NK-92 (cell line): ENCODE measurements around the gene IL24.

ENCODE experiments used
- DNase-seq: peaks from one replicate; lab custom pipeline; 2025; ENCODE audit not compliant: unreplicated experiment; lab: John Stamatoyannopoulos, UW

The IL24 gene

DNA sequence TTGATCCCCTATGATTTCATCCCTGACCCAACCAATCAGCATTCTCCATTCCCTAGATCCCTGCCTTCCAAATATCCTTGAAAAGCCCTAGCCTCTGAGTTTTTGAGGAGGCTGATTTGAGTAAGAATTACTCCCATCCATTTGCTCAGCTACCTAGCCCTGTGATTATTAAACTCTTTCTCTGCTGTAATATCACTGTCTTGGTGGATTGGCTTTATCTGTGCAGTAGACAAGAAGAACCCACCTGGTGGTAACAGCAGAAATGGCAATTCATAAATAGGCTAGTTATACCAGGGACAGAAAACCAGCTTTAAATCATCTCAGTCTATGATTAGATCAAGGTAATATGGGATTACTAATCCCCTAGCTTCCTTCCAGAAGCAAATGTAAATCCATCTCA, 18.8 kb upstream of the IL24 start:
- no peak for DNase-seq

DNA sequence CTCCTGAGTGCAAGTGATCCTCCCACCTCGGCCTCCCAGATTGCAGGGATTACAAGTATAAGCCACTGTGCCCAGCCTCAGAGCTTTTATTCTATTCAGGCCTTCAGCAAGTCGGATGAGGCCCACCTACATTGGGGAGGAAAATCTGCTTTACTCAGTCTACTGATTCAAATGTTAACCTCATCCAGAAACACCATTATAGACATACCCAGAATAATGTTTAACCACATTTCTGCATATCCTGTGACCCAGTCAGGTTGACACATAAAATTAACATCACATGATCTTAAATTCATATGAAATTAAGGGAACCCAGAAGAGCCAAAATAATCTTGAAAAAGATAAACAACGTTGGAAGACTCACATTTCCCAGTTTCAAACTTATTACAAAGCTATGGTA, 16.9 kb upstream of the IL24 start:
- DNase-seq = no peak

DNA sequence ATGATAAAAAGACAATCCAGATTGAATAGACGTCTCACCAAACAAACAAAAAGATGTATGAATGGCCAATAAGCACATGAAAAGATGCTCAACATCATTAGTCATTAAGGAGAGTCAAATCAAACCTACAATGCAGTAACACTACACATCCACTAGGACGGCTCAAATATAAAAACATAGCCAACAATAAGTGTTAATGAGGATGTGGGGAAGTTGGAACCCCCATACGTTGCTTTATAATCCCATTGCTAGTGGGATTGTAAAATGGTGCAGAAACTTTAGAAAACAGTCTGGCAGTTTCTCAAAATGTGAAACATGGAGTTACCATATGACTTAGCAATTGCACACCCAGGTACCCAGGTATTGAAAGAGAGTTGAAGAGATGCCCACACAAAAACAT, 14.7 kb upstream of the IL24 start:
- DNase-seq = no peak

DNA sequence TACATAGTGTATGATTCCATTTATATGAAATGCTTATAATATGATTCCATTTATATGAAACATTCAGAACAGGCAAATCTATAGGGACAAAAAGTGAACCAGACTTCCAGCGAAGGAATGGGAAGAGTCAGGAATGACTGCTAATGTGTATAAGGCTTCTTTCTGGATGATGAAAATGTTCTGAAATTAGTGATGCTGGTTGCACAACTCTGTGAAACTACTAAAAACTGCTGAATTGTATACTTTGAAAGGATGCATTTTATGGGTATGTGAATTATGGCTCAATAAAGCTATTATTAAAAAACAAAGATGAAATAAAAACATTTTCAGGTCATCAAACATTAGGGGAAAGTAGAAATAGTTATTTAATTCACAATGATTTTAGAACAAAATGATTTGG, 14.1 kb upstream of the IL24 start:
- no peak for DNase-seq

DNA sequence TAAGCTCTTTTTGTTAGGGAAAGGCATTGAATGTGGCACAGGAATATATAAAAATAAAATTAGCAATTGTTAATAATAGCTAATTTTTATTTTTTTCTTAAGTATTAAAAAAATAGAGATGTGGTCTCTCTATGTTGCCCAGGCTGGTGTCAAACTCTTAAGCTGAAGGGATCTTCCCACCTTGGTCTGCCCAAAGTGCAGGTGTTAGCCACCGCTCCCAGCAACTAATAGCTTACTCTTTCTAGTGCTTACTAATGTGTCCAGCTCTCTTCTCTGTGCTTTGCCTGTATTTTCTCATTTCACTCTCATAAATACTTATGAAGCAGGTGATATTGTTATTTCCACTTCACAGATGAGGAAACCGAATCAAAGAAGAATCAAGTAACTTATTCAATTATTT, 13.4 kb upstream of the IL24 start:
- no peak for DNase-seq

DNA sequence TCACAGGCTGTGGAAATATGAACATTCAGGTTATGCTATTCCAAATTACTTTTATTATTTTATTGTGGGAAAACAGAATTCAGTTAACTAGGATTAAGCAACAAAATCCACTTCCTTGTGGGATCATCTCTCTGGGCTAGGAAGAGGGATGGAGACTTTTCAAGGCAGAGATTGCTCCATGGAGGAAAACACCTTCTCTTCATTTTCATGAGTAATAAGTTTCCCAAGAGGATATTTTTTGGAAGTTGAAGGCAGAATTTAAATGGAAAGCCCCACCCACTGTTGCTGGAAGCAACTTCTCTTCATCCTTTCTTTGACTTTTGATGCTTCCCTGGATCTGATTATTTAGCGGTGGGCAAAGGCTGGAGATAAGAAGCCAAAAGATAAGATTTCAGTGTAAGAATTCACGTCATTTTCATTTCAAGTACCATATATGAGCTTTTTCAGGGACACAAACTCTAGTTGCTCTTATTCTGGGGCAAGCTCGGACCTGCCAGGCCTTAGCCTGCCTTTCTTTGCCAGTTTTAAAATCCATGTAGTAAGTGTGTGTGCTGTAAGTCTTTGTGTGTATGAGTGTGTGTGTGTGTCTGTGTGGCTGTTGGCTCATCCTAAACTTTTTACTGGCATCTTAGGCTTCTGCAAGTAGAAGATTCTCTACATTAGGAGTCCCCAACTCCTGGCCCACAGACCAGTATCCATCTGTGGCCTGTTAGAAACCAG, 11.7 kb upstream of the IL24 start:
- no peak for DNase-seq

DNA sequence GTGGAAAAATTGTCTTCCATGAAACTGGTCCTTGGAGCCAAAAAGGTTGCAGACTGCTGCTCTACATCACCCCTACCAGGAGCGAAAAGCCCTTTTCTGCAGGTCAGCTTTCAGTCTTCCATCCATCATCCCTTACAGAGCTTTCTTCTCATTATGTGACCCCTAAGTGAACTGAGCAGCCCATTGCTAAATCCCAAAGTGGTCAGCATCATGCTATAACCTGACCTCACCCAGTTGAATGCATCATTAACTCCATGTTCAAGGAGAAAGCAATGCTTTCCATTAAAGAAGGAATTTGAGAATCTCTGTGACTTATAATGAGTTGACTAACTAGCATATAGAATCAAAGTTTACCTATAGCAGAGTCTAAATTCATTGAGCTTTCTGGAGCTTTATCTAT, 10.4 kb upstream of the IL24 start:
- no peak for DNase-seq

DNA sequence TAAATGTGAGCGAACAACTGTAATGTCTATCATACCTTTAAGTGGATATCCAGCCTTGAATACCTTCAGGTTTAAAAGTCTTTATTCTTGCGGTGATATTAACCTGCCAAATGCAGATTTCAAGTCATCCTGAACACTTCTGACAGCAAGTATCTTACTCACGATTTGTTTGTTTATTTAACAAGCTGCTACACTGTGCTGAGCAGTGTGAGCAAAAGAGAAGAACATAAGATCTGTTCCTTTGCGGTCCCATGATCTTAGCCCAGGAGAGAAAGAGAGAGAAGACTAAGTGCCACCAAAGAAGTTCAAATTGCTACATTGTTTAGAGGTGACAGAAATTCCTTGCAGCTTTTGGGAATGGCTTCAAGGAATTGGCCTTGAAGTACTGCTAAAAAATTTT, 9.5 kb upstream of the IL24 start:
- no peak for DNase-seq

DNA sequence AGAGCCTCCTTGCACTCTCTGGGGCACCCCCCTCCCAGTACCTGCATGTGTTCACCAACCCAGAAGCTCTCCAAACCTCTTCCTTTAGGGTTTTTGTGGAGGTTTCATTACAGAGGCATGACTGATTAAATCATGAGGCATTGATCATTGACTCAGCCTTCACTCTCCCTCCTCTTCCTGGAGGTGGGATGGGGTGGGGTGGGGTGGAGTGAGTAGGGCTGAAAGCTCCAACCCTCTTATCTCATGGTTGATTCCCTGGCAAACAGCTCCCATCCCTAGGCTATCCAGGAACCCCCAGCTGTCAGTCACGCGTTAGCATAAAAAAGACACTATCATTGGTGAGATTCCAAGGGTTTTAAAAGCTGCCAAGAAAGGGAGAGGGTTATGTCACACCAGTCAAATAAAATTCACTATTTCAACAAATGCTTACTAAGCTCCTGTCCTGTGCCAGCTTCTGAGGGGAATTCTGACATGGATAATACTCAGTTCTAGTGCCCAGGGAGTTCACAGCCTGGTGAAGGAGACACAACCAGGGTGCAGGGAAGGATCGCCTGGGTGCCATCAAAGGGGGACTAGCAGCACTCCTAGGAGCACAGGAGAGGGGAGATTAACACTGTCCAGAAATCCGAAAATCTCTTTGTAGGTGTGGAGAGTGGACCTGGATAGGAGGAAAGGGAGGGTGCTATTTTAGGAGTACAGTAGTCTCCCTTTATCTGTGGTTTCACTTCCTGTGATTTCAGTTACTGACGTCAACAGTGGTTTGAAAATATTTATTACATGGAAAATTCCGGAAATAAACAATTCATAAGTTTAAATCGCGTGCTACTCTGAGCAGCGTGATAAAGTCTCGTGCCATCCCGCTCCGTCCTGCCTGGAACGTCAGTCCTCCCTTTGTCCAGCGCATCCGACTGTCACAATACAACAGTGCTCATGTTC, 6.8 kb upstream of the IL24 start:
- no peak for DNase-seq

DNA sequence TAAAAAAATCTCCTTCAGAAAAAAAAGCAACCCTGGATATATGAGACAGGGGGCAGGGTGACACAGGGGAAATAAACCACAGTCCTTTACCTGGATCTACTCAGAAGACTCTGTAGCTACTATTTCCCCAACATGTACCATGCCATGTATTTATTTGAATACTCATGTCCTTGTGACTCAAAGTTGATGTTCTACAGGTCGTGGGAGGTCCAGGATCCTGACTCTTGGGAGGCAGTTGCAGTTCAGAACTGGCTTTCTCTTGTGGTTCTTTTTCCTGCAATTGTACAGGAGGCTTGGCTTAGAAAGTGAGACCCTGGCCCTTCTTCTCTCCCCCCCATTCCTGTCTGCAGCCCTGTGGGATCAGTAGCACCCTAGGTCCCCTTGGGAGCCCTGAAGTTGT, 5.8 kb upstream of the IL24 start:
- DNase-seq = no peak

DNA sequence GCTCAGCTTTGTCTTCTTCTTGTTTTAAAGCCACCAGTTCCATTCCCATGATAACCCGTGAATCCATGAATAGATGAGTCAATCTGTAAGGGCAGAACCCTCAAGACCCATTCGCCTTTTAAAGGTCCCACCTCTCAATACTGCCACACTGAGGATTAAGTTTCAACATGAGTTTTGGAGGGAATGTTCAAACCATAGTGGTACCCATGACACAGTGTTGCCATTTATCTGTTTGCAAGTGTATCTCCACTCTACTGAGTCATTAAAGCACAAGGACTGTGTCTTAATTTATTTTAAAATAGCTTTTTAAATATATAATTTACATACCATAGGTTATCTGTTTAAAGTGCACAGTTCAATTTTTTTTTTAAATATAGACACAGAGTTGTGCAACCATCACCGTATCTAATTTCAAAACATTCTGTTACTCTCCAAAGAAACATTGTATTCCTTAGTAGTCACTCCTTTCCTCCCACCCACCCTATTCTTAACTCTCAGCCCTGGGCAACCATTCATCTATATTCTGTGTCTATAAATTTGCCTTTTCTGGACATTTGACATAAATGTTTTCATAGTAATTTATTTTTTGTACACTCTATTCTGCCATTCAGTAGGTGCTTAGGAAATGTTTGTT, 4.8 kb upstream of the IL24 start:
- no peak for DNase-seq

DNA sequence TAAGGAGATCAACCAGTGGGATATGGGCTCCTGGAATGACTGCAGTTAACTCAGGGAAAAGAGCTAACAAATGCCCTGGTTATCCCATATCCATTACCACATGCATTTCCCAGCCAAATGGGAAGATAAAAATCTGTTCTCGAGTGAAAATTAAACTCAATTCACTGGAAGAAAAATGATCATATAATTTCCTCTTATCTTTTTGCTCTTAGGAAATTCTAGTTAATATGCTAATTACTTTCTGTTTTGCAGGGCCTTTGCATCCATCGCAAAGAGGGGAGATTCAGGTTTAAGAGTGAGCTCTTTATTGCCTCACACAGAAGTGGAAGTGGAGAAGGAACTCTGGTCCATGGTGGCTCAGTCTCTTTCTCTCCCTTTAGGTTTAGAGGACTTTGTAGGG, 3.9 kb upstream of the IL24 start:
- DNase-seq = no peak

DNA sequence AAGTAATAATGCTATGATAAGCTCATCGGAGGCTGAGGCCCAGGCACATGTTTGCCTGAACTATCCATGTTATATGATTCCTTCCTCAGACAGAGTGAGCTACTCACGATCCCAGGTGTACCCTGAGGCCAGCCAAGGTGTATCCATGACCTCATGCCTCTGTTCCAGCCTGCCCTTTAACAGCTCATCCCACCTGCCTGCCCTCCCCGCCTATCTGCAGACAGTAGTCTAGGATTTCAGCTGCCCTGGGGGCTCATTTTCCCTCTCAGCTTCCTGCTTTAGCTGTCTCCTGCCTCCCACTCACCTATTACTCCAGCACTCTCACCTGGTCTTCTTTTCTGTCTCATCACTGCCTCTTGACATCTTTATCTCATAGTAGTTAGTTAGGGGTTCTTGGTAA, 1.9 kb upstream of the IL24 start:
- no peak for DNase-seq

DNA sequence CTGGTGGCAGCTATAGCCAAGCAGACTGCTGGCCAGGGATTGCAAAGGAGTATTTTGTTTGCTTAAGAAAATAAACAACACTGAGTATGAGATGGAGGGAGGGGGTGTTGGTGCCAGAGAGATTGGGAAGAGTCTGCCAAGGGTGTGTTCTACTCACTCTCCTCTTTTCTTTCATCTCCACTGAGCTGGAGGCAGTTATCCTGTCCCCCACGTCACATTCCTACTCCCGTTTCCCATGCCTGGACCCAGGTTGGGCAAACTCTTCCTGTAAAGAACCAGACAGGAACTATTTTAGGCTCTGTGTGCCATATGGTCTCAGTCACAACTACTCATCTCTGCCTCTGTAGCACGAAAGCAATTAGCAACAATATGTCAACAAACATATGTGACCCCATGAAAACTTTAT, 1.4 kb upstream of the IL24 start:
- DNase-seq = no peak

DNA sequence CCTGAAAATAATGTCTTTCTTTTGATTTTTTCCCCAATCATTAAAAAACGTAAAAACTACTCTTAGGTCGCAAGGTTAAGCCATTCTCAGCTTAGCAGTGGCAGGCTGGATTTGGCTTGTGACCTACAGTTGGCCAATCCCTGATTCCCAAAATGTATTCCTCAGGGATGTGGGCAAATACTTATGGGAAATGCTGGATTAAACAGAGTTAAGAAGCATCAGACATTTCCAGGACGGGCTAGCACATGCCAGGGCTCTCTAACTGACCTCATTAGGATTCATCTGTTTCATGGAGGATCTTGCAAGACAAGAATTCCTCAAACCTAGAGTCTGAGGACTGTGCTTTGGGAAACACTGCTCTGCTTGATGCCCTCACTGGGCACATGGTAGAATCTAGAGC, 982 bp upstream of the IL24 start:
- DNase-seq = no peak

DNA sequence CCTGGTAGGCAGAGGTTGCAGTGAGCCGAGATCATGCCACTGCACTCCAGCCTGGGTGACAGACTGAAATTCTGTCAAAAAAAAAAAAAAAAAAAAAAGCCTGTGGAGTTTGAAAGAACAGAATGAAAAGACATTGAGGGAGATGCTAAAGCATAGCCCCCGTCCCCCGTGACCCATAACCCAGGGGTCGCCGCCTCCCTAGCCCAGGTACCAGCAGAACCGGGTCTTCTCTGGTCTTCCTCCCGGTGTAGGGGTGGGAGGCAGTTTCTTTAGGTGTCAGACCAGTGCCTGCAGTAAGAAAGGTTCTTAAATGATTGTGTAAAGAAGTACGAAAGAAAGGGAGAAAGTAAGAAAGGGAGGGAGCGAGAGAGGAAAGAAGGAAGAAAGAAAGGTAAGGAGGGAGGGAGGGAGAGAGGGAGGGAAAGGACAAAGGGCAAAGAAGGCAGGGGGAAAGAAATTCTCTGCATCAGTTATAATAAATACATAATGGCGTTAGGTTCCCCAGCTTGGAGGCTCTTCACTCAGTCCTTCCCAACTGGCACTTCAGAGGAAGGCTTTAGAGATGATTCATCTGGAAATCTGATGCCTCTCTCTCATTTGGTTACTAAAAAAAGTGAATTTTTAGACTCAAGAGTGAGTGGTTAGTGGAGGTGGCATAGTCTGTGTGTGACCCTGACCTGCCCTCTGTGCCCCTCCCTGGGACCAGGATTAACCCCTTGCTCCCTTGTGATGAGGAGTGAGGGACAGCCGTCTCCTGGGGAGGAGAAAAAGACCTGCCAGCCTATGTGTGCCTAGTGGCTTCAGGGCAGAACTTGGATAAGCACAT, 1.1 kb downstream of the IL24 start:
- DNase-seq = no peak

DNA sequence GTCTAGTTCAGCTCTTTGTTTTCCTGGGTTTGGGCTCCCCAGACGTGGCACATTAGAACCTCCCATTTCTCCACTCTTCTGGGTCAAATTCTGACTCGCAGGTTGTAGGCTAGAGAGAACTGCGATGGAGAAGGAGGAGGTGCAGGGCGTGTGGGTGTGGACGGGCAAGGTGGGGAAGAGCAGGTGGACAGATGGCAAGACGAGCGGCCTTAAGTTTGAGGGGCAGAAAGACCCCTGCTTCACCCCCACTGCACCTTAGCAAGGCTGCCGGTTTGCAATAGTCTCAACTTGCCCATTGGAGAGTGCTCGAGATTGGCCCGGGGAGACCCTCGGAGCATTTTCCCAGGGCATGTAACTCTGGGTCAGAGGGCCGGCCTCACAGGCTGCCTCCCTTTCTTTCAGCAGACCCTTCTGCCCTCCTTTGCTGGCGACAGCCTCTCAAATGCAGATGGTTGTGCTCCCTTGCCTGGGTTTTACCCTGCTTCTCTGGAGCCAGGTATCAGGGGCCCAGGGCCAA, 1.7 kb downstream of the IL24 start:
- DNase-seq = no peak

DNA sequence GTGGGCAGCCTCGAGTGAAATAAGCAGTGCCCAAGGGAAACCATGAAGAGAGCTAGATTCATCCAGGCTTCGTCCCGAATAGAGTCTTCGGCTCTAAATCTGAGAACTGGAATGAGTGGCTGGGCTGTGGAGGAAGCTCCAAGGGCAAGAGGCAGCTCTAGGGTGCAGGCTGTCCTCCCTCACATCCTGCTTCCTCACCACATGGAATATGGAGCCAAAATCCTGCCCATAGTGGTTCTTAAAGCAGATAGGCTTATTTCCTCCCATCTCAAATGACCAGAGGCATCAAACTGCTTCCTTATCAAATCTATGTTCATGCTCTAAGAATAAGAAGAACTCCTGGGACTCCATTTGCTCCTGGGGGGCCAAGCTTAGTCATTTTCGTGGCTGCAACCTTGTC, 2.5 kb downstream of the IL24 start:
- DNase-seq = no peak

DNA sequence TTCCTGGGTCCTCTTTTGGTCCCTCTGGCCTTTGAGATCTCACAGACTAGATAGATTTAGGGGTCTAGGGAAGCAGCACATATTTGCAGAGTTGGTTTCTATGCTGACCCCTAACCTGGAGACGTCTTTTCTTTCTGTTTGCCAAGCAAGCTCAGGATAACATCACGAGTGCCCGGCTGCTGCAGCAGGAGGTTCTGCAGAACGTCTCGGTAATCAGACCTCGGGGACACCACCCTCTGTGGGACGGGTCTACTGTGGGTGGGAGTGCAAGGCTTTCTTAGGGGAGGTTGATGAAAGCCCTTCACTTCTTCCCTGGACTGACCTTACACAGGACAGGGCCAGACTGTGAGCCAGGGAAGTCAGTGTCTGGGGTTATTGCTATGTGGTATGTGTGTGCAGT, 2.9 kb downstream of the IL24 start:
- DNase-seq = no peak

DNA sequence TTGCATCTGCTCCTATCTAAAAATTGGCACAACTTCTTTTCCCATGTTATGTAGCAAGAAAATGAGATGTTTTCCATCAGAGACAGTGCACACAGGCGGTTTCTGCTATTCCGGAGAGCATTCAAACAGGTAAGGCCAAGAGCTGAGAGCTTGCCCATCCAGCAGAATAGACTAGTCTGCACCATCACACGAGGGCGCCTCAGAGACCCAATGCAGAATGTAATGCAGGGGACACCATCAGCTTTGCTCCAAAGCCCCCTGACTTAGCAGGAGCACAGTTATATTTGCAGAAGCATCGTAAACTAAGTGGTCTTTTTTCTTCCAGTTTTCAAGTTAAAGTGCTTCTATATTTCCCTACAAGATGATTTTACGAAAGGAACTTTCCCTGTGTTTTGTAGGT, 4.7 kb downstream of the IL24 start:
- DNase-seq = no peak

DNA sequence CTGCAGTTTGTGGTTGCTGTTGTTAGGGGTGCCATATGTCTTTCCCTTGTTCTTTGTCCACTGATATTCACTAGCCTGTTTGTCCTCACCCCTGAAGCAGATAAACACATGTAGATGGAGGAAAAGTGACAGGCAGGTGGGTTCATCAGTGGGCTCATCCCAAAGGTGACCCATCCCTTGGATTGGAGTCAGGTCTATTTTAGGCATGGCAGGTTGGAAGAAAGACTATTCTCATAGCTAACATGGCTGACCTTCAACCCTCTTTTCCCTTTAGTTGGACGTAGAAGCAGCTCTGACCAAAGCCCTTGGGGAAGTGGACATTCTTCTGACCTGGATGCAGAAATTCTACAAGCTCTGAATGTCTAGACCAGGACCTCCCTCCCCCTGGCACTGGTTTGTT, 5.5 kb downstream of the IL24 start:
- no peak for DNase-seq
